Common myeloid progenitor, CD34-positive (primary cell): ENCODE data around the gene C9orf152.
"Not testable (repeated sequence)": the region's sequence is repeated elsewhere in the genome, so short reads cannot be mapped to it uniquely, and the experiment has no call there.

ENCODE experiments used
- CTCF ChIA-PET: fragments of 350-600 bp; sonication (Branson Sonifier 250); formaldehyde crosslinking; loops from one replicate; lab custom pipeline; 2021; ENCODE audit warnings: antibody characterized with exemption; lab: Charles Lee
- POLR2A ChIA-PET: fragments of 350-600 bp; sonication (Branson Sonifier 250); formaldehyde crosslinking; loops from one replicate; lab custom pipeline; 2021; ENCODE audit warnings: antibody characterized with exemption; lab: Charles Lee
- DNase-seq, 3 donors: peaks; one replicate each; pipeline versions ENCODE4 v3.0.0 to v3.0.0-alpha.2; 2013
- H3K27ac ChIP-seq, 2 experiments: 1 replicate in 1 of 2; 2 replicates in 1 of 2; pipeline ENCODE4 v1.7.0; 2013; ENCODE audit warnings: inconsistent platforms in 2 of 2, low read length in 2 of 2, mild to moderate bottlenecking in 2 of 2, low read depth in 1 of 2, moderate library complexity in 1 of 2; ENCODE audit not compliant: severe bottlenecking in 2 of 2, insufficient read depth in 1 of 2, poor library complexity in 1 of 2
- H3K27me3 ChIP-seq, 5 experiments: replicated peaks in 2 of 5; 1 replicate in 3 of 5; 2 replicates in 2 of 5; pipeline versions ENCODE4 v1.6.1 to v1.7.0; 2013; ENCODE audit warnings: low read length in 4 of 5, mild to moderate bottlenecking in 2 of 5, moderate library complexity in 2 of 5, inconsistent platforms in 1 of 5; ENCODE audit not compliant: insufficient read depth in 5 of 5, control insufficient read depth in 4 of 5
- H3K36me3 ChIP-seq, 4 experiments: 1 replicate in 2 of 4; 2 replicates in 2 of 4; pipeline versions ENCODE4 v1.6.1 to v1.7.0; 2013; ENCODE audit warnings: low read length in 3 of 4, control low read depth in 1 of 4, mild to moderate bottlenecking in 1 of 4; ENCODE audit not compliant: control insufficient read depth in 4 of 4, insufficient read depth in 4 of 4
- H3K4me1 ChIP-seq, 4 experiments: 1 replicate in 3 of 4; 2 replicates in 1 of 4; pipeline versions ENCODE4 v1.6.1 to v1.7.1; 2013; ENCODE audit warnings: low read length in 3 of 4, mild to moderate bottlenecking in 3 of 4, control low read depth in 1 of 4, inconsistent platforms in 1 of 4, moderate library complexity in 1 of 4; ENCODE audit not compliant: control insufficient read depth in 4 of 4, insufficient read depth in 4 of 4; ENCODE audit errors: control extremely low read depth in 1 of 4
- H3K4me3 ChIP-seq, 7 experiments: 1 replicate in 4 of 7; 2 replicates in 3 of 7; pipeline versions ENCODE4 v1.5.1 to v1.7.0; 2013; ENCODE audit warnings: mild to moderate bottlenecking in 7 of 7, low read length in 6 of 7, moderate library complexity in 6 of 7, inconsistent platforms in 2 of 7, low read depth in 2 of 7, control low read depth in 1 of 7; ENCODE audit not compliant: insufficient read depth in 4 of 7, control insufficient read depth in 1 of 7; ENCODE audit errors: extremely low read depth in 1 of 7
- H3K9me3 ChIP-seq, 5 experiments: 1 replicate in 4 of 5; 2 replicates in 1 of 5; pipeline versions ENCODE4 v1.6.1 to v1.7.1; 2013; ENCODE audit warnings: low read length in 4 of 5, mild to moderate bottlenecking in 2 of 5, inconsistent platforms in 1 of 5, low read depth in 1 of 5, moderate library complexity in 1 of 5; ENCODE audit not compliant: control insufficient read depth in 4 of 5, insufficient read depth in 2 of 5; ENCODE audit errors: control extremely low read depth in 1 of 5
- WGBS: methylation state at CpG from one replicate; pipeline ENCODE4 v1.1.5; 2013; ENCODE audit not compliant: insufficient coverage; 5-methylcytosine and 5-hydroxymethylcytosine counted together

C9orf152 gene

GRCh38 chr9:110205612-110206011 is 2.3 kb downstream of the C9orf152 start:
- H3K27ac ChIP-seq, POLR2A ChIA-PET, H3K4me1 ChIP-seq, H3K36me3 ChIP-seq, H3K4me3 ChIP-seq, H3K27me3 ChIP-seq, H3K9me3 ChIP-seq, DNase-seq: not testable (repeated sequence)
- 97% methylated on average over 4 of the region's 5 CpGs for WGBS
- CTCF ChIA-PET: interaction anchor here (0.9 to 1.6 kb wide), 2 partner anchors 10 to 18 kb away, joined by 3 read pairs; no protein-coding TSS in a partner anchor

- Histone ChIP-seq H3K36me3 (no peaks in the 10 kb centered on the region), H3K9me3 (no peaks in the 10 kb centered on the region), H3K27me3 (no peaks in the 10 kb centered on the region), H3K27ac (no peak overlapping the region), H3K4me3 (no peak overlapping the region), H3K4me1 (peaks cover 0 to 2% (median 0%) of the 10 kb centered on the region in 4 experiments)
- no CpG with 5 or more reads among the region's 6 CpGs for WGBS
- DNase-seq: no peak
- CTCF ChIA-PET: interaction anchor here (1.0 to 1.5 kb wide), 2 partner anchors 14 to 299 kb away, joined by 3 to 4 read pairs; no protein-coding TSS in a partner anchor
- POLR2A ChIA-PET: no interaction called here
These were observed 5.7 kb downstream of the C9orf152 start for GRCh38 chr9:110202232-110202631.

GRCh38 chr9:110199643-110200042 is 8.3 kb downstream of the C9orf152 start:
- Histone ChIP-seq H3K4me3 (no peak overlapping the region), H3K27me3 (no peaks in the 10 kb centered on the region), H3K27ac (no peak overlapping the region), H3K9me3 (no peaks in the 10 kb centered on the region), H3K36me3 (no peaks in the 10 kb centered on the region), H3K4me1 (peaks cover 0 to under 1% (median 0%) of the 10 kb centered on the region in 4 experiments)
- no peak for DNase-seq
- ChIA-PET POLR2A (no interaction called here), CTCF (interaction anchor here (0.8 to 1.6 kb wide), 2 partner anchors 10 to 353 kb away, joined by 3 to 6 read pairs; no protein-coding TSS in a partner anchor)
- WGBS: no CpG with 5 or more reads among the region's 2 CpGs

GRCh38 chr9:110198357-110198756 is 9.6 kb downstream of the C9orf152 start:
- 94% methylated on average over 3 of the region's 12 CpGs for WGBS
- no peak for DNase-seq

GRCh38 chr9:110197330-110198187 is 10.4 kb downstream of the C9orf152 start:
- POLR2A ChIA-PET: no interaction called here
- Histone ChIP-seq H3K36me3 (no peaks in the 10 kb centered on the region), H3K9me3 (no peaks in the 10 kb centered on the region), H3K27me3 (no peaks in the 10 kb centered on the region), H3K4me3 (no peak overlapping the region), H3K27ac (no peak overlapping the region), H3K4me1 (peaks cover 2 to 18% (median 14%) of the 10 kb centered on the region in 4 experiments)
- WGBS: 97% methylated on average over 10 of the region's 11 CpGs
- CTCF ChIA-PET: interaction anchor here (1.0 to 1.7 kb wide), 5 partner anchors 14 to 21 kb away, joined by 3 to 6 read pairs (median 3); no protein-coding TSS in a partner anchor
- no peak for DNase-seq

More at GRCh38 chr9:110198357-110198756, 9.6 kb downstream of the C9orf152 start:
- ChIA-PET POLR2A (interaction anchor here (0.7 kb wide), 1 partner anchor 195 kb away, joined by 4 read pairs; no protein-coding TSS in a partner anchor), CTCF (interaction anchor here (1.0 to 1.7 kb wide), 5 partner anchors 11 to 20 kb away, joined by 3 to 6 read pairs (median 4); no protein-coding TSS in a partner anchor)
- Histone ChIP-seq H3K9me3 (no peaks in the 10 kb centered on the region), H3K27ac (no peak overlapping the region), H3K4me3 (no peak overlapping the region), H3K27me3 (no peaks in the 10 kb centered on the region), H3K4me1 (peaks cover 0 to 10% (median 7%) of the 10 kb centered on the region in 4 experiments), H3K36me3 (no peaks in the 10 kb centered on the region)

- peaks cover 2 to 27% (median 22%) of the 10 kb centered on the region in 4 experiments for H3K4me1 ChIP-seq
- H3K9me3 ChIP-seq, H3K27me3 ChIP-seq, DNase-seq, H3K4me3 ChIP-seq, H3K36me3 ChIP-seq, POLR2A ChIA-PET, H3K27ac ChIP-seq: not testable (repeated sequence)
- 82% methylated on average over 7 of the region's 16 CpGs for WGBS
- CTCF ChIA-PET: interaction anchor here (2.0 kb wide), 1 partner anchor 12 kb away, joined by 10 read pairs; no protein-coding TSS in a partner anchor
These were observed 11.9 kb downstream of the C9orf152 start for GRCh38 chr9:110196084-110196499.
